Measurements from ENCODE around the gene FIZ1.

The FIZ1 gene

DNA sequence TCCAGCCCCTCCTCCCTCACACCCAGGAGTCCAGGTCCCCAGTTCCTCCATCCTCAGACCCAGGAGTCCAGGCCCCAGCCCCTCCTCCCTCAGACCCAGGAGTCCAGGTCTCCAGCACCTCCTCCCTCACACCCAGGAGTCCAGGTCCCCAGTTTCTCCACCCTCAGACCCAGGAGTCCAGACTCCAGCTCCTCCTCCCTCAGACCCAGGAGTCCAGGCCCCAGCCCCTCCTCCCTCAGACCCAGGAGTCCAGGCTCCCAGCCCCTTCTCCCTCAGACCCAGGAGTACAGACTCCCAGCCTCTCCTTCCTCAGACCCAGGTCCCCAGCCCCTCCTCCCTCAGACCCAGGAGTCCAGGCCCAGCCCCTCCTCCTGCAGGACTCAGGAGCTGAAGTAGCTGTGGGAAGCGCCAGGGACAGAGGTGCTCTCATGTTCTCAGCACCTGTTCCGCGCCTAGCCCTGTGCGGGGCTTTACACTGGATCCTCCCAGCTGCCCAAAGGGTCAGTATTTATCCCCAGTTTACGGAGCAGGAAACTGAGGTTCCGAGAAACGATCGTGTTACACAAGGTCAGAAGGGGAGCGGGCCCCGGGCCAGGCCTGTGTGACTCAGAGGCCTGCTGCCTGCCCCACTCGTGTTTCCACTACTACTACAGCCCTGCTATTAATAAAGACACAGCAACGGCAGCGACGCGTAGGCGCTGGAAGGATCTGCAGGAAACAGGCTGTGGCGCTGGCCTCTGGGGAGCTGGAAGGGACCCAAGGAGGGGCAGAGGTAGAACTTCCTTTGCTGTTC, 52.3 kb downstream of the FIZ1 start:
- Histone ChIP-seq H3K4me3 (ENCODE audit: low read depth in 1 of 5, low read length in 5 of 5) (peak overlapping the region in 3 of 5 donors; percentile 17 to 37 (median 18)), H3K9ac (ENCODE audit: low read length in 5 of 5) (peak overlapping the region; percentile 14 to 73 (median 48)), H3K27ac (ENCODE audit: low read depth, low read length) (peak overlapping the region; percentile 94), H3K27me3 (ENCODE audit: control insufficient read depth in 5 of 5, insufficient read depth in 4 of 5, low read length in 5 of 5) (peaks cover 0 to 9% (median 6%) of the 10 kb centered on the region in 5 donors), H3K36me3 (ENCODE audit: control insufficient read depth in 5 of 5, insufficient read depth in 5 of 5, low read length in 5 of 5) (no peaks in the 10 kb centered on the region), H3K9me3 (ENCODE audit: control insufficient read depth in 5 of 5, low read length in 5 of 5) (no peaks in the 10 kb centered on the region), H3K4me1 (ENCODE audit: control insufficient read depth in 5 of 5, insufficient read depth in 5 of 5, low read length in 5 of 5) (peaks cover 4 to 45% (median 28%) of the 10 kb centered on the region in 5 donors)

GRCh38 chr19:55546011-55546410, 53.3 kb downstream of the FIZ1 start:
- Histone ChIP-seq H3K27me3 (ENCODE audit: control insufficient read depth in 5 of 5, insufficient read depth in 4 of 5, low read length in 5 of 5) (peaks cover 0 to 9% (median 6%) of the 10 kb centered on the region in 5 donors), H3K9ac (ENCODE audit: low read length in 5 of 5) (peak overlapping the region in 2 of 5 donors; percentile 48 to 73), H3K27ac (ENCODE audit: low read depth, low read length) (peak overlapping the region; percentile 94), H3K4me3 (ENCODE audit: low read depth in 1 of 5, low read length in 5 of 5) (peak overlapping the region in 2 of 5 donors; percentile 26 to 31), H3K36me3 (ENCODE audit: control insufficient read depth in 5 of 5, insufficient read depth in 5 of 5, low read length in 5 of 5) (no peaks in the 10 kb centered on the region), H3K4me1 (ENCODE audit: control insufficient read depth in 5 of 5, insufficient read depth in 5 of 5, low read length in 5 of 5) (peaks cover 4 to 45% (median 28%) of the 10 kb centered on the region in 5 donors), H3K9me3 (ENCODE audit: control insufficient read depth in 5 of 5, low read length in 5 of 5) (no peaks in the 10 kb centered on the region)

DNA sequence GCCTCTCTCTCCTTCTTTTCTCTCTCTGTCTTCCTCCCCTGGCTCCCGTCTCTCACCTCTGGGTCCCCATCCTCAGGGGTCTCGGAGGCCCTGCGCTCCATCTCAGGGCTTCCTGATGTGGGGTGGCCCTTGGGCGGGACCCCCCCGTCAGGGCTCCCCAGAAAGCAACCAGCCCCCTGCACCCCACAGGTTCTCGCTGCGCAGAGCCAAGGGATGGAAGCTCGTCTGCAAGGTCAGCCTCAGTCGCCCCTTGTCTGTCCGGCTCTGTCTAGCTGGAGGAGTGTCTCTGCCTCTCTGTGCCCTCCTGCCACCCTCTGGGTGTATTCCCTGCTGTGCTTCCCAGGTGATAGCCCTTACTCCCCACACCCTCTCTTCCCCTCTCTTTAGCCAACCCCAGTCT, 53.9 kb downstream of the FIZ1 start, which contains the start of gene SBK3:
Gene SBK3 (minus strand): TSS at position 101 of the 400 bp plus-strand sequence. CDS start 0 bp downstream, at position 101.
- Histone ChIP-seq H3K9ac (ENCODE audit: low read length in 5 of 5) (peak within 1 kb of the TSS in 3 of 5 donors; percentile 26 to 73 (median 48)), H3K4me3 (ENCODE audit: low read depth in 1 of 5, low read length in 5 of 5) (peak within 1 kb of the TSS in 2 of 5 donors; percentile 26 to 31), H3K27me3 (ENCODE audit: control insufficient read depth in 5 of 5, insufficient read depth in 4 of 5, low read length in 5 of 5) (peaks cover 0 to 9% (median 6%) of the 10 kb centered on the region in 5 donors), H3K27ac (ENCODE audit: low read depth, low read length) (peak within 1 kb of the TSS; percentile 94), H3K4me1 (ENCODE audit: control insufficient read depth in 5 of 5, insufficient read depth in 5 of 5, low read length in 5 of 5) (peaks cover 4 to 45% (median 28%) of the 10 kb centered on the region in 5 donors), H3K36me3 (ENCODE audit: control insufficient read depth in 5 of 5, insufficient read depth in 5 of 5, low read length in 5 of 5) (no peaks in the 10 kb centered on the region), H3K9me3 (ENCODE audit: control insufficient read depth in 5 of 5, low read length in 5 of 5) (no peaks in the 10 kb centered on the region)

- Histone ChIP-seq H3K4me3 (ENCODE audit: low read depth in 1 of 5, low read length in 5 of 5) (no peak overlapping the region), H3K4me1 (ENCODE audit: control insufficient read depth in 5 of 5, insufficient read depth in 5 of 5, low read length in 5 of 5) (peaks cover 4 to 41% (median 28%) of the 10 kb centered on the region in 5 donors), H3K9ac (ENCODE audit: low read length in 5 of 5) (no peak overlapping the region), H3K27me3 (ENCODE audit: control insufficient read depth in 5 of 5, insufficient read depth in 4 of 5, low read length in 5 of 5) (peaks cover 0 to 6% (median 3%) of the 10 kb centered on the region in 5 donors), H3K36me3 (ENCODE audit: control insufficient read depth in 5 of 5, insufficient read depth in 5 of 5, low read length in 5 of 5) (no peaks in the 10 kb centered on the region), H3K9me3 (ENCODE audit: control insufficient read depth in 5 of 5, low read length in 5 of 5) (no peaks in the 10 kb centered on the region), H3K27ac (ENCODE audit: low read depth, low read length) (no peak overlapping the region)
Measured at GRCh38 chr19:55544776-55545439, 54.4 kb downstream of the FIZ1 start.

- no peak overlapping the region for H3K27ac ChIP-seq (ENCODE audit: low read depth, low read length)
- no peaks in the 10 kb centered on the region for H3K36me3 ChIP-seq (ENCODE audit: control insufficient read depth in 5 of 5, insufficient read depth in 5 of 5, low read length in 5 of 5)
- H3K4me3 ChIP-seq (ENCODE audit: low read depth in 1 of 5, low read length in 5 of 5), result no peak overlapping the region
- H3K9me3 ChIP-seq (ENCODE audit: control insufficient read depth in 5 of 5, low read length in 5 of 5), result no peaks in the 10 kb centered on the region
- H3K27me3 ChIP-seq (ENCODE audit: control insufficient read depth in 5 of 5, insufficient read depth in 4 of 5, low read length in 5 of 5), result peaks cover 0 to 2% (median 0%) of the 10 kb centered on the region in 5 donors
- peaks cover 4 to 35% (median 25%) of the 10 kb centered on the region in 5 donors for H3K4me1 ChIP-seq (ENCODE audit: control insufficient read depth in 5 of 5, insufficient read depth in 5 of 5, low read length in 5 of 5)
- H3K9ac ChIP-seq (ENCODE audit: low read length in 5 of 5), result no peak overlapping the region
Measured at GRCh38 chr19:55544014-55544413, 55.3 kb downstream of the FIZ1 start.

- Histone ChIP-seq H3K4me1 (ENCODE audit: control insufficient read depth in 5 of 5, insufficient read depth in 5 of 5, low read length in 5 of 5) (peaks cover 4 to 34% (median 25%) of the 10 kb centered on the region in 5 donors), H3K27me3 (ENCODE audit: control insufficient read depth in 5 of 5, insufficient read depth in 4 of 5, low read length in 5 of 5) (peaks cover 0 to 2% (median 0%) of the 10 kb centered on the region in 5 donors), H3K4me3 (ENCODE audit: low read depth in 1 of 5, low read length in 5 of 5) (no peak overlapping the region), H3K9ac (ENCODE audit: low read length in 5 of 5) (no peak overlapping the region), H3K36me3 (ENCODE audit: control insufficient read depth in 5 of 5, insufficient read depth in 5 of 5, low read length in 5 of 5) (no peaks in the 10 kb centered on the region), H3K9me3 (ENCODE audit: control insufficient read depth in 5 of 5, low read length in 5 of 5) (no peaks in the 10 kb centered on the region), H3K27ac (ENCODE audit: low read depth, low read length) (no peak overlapping the region)
Measured at GRCh38 chr19:55543567-55543966, 55.8 kb downstream of the FIZ1 start.

GRCh38 chr19:55542292-55542855, 56.9 kb downstream of the FIZ1 start:
- no peak overlapping the region for H3K9ac ChIP-seq (ENCODE audit: low read length in 5 of 5)
- H3K27me3 ChIP-seq (ENCODE audit: control insufficient read depth in 5 of 5, insufficient read depth in 4 of 5, low read length in 5 of 5), result peaks cover 0 to 2% (median 0%) of the 10 kb centered on the region in 5 donors
- H3K27ac ChIP-seq (ENCODE audit: low read depth, low read length), result no peak overlapping the region
- no peaks in the 10 kb centered on the region for H3K9me3 ChIP-seq (ENCODE audit: control insufficient read depth in 5 of 5, low read length in 5 of 5)
- no peak overlapping the region for H3K4me3 ChIP-seq (ENCODE audit: low read depth in 1 of 5, low read length in 5 of 5)
- H3K36me3 ChIP-seq (ENCODE audit: control insufficient read depth in 5 of 5, insufficient read depth in 5 of 5, low read length in 5 of 5), result no peaks in the 10 kb centered on the region
- H3K4me1 ChIP-seq (ENCODE audit: control insufficient read depth in 5 of 5, insufficient read depth in 5 of 5, low read length in 5 of 5), result peaks cover 4 to 23% (median 19%) of the 10 kb centered on the region in 5 donors

Measured in subcutaneous abdominal adipose tissue (tissue), 5 donors.